Measurements from ENCODE around the gene ANKRD10.

ANKRD10 gene

GRCh38 chr13:110914331-110915056 lies 375 bp downstream of the ANKRD10 start:
- DNase-seq: peak; percentile 34 to 43

DNA sequence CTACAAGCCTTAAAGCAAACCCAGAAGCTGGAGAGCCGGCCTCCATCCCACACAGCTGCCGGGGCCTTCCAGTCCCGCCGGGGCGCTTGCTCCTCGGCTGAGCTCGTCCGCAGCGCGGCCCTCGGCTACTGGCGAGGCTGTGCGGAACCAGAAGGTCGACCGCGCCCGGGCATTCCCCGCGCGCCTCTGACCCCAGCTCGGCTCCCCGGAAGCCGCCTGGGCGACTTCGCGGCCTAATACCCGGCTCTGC lies 863 bp downstream of the ANKRD10 start:
- DNase-seq: no peak

DNA sequence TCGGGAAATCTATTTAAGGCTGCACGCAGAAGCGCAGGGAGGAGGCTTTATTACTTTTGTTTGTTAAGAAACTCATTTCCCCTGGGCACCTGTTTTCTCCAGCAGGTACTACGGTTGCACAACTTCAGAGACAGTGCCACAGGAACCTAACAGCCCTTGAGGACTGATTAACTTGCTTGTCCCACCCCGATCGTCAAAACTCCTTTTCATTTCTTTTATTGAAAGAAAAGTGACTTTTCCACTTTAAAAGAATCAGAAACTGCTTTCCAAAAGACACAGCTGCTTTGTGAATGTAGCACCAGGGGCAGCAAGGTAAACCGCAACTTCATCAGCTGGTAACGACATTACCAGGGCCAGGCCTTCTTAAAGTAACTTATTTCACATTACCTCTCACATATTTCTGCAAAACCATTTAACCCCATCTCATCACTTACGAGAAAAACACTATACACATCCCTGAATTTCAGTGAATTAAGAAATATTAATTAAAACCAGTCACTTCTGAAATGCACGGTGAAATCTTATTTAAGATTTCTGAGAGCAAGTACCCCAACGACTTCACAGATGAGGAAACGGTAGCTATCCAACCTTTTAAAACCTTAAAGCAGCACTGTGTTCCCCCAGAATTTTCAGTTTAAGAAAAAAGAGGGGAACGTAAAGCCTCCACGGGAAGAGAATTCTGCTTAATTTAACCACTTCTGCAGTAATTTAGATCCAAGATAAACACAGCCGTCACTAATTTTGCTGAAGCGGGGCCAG lies 1.4 kb downstream of the ANKRD10 start:
- DNase-seq: no peak

- no peak for DNase-seq
These were observed 2.2 kb downstream of the ANKRD10 start for GRCh38 chr13:110912651-110913051.

DNA sequence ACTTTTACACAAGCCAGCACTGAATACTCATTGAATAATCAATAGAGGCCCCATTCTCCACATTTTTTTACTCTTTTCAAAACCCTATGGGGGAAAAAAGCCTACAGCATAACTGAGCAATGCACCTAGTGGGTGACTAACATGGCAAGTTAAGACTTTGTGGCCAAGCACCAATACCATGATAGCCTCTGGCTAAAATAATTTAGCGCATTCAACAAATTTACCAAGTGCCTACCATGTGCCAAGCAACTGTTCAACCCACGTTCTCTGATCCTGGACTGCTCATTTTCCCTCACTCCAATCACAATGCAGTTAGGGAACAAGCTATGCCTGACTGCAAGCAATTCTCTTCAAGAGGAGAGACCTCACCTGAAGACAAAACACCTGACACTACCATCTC lies 3.0 kb downstream of the ANKRD10 start:
- no peak for DNase-seq

GRCh38 chr13:110910013-110910890 lies 4.6 kb downstream of the ANKRD10 start:
- no peak for DNase-seq

DNA sequence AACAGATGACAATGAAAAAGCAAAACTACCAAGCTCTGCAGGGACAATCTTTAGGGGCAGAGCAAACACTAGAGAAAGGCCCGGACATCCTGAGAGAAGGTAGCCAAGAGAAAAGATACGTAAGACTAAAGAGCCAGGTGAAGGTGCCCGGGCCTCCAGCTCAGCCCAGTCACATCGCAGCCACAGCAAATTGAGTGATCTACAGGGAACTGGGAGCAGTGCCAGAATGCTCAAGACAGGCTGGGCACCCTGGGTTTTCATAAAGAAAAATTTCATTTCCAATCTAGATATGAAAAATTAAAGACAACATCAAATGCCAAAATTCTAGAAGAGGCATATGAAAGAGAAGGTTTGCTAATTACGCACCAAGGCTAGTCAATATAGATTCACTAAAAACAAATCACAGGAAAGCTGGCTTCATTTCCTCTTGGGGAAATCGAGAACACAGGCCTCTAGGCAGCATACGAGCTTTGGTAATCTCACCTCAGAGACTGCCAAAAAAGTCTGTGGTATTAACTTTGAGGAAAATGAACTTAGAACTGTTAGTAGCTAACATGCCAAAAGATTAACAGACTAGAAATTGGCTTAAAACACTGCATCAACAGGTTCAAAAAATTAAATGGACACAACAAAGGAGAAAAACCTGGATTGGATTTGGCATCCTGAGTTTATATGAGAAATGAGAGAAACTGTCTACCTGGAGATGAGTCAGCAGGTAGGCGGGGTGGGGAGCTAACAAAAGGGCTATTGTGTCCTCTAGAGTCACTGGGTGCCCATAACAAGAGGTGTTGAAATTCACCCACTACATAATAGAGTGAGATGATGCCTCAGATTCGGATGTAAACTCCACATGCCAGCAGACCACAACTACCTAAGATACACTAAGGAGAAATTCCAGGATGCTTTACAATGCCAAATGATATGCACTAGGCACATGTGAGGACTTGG lies 6.6 kb downstream of the ANKRD10 start:
- no peak for DNase-seq

DNA sequence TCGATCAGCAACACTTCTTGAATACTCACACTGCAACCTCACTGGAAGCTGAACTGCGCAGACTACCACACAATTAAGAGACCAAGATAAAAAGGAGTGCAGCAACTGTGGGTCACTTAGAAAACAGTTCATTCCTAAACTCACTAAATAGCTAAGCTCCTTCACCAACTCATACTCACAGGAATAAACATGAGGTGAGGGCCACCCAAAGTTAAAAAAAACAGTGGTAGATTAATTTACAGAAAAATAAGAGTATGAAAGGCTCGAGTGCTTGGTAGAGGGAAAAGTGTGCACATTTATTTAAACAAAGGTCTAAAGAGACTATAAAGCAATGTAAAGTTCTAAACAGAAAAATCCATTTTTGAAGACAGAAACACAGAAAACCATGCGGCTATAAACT lies 7.6 kb downstream of the ANKRD10 start:
- no peak for DNase-seq

DNA sequence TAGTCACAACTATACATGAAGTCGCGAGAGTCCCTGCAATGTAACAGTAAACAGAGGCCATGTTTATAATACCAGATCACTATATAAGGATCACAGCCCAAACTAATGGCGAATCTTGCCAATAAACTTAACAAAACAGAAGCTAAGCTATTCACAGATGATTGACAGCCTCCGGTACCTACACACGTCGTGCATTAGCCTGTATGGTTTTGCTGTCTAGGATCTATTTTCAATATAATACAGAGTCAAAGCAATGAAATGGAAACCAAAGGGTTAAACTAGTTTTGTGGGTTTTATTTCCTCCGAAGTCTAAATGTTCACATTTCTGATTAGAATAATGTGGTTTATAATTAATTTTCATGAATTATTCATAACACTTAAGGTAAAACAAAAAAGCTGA lies 10.1 kb downstream of the ANKRD10 start:
- DNase-seq: no peak

- DNase-seq: no peak
These were observed 12.5 kb downstream of the ANKRD10 start for GRCh38 chr13:110902370-110902769.

GRCh38 chr13:110897521-110897920 lies 17.3 kb downstream of the ANKRD10 start:
- DNase-seq: no peak

DNA sequence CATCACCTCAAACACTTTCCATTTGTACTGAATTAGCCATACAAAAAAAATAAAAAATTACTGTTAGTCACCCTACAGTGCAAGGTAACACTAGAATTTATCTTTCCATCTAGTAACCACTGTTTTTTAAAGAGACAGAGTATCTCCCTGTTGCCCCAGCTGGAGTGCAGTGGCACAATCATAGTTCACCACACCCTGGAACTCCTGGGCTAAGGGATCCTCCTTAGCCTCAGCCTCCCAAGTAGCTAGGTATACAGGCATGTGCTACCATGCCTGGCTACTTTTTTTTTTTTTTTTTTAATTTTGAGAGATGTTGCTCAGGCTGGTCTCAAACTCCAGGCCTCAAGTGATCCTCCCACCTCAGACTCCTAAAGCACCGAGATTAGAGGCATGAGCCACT lies 17.9 kb downstream of the ANKRD10 start:
- no peak for DNase-seq

- DNase-seq: no peak
These were observed 20.8 kb downstream of the ANKRD10 start for GRCh38 chr13:110894086-110894485.

- DNase-seq: no peak
These were observed 21.3 kb downstream of the ANKRD10 start for GRCh38 chr13:110893571-110893970.

GRCh38 chr13:110890279-110891165 lies 24.3 kb downstream of the ANKRD10 start:
- no peak for DNase-seq

DNA sequence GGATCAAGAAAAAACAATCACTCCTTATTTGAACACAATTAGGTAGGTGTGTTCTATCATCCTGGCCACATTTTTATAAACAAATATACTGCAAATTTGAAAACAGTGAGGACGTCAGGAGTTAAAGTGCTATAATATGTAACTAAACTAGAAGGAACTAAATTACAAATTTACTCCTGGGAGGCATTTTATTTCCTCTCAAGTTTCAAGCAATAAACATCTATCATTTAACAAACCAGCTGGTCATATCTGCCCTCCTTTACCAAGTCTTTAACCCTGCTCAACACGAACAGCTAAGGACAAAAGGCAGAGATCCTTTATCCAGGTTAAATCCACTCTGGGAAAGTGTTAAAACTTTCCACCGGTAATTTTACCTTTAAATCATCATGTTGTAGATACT lies 26.5 kb downstream of the ANKRD10 start:
- DNase-seq: no peak

GRCh38 chr13:110887597-110888333 lies 27.1 kb downstream of the ANKRD10 start:
- no peak for DNase-seq

GRCh38 chr13:110886870-110887596 lies 27.8 kb downstream of the ANKRD10 start:
- no peak for DNase-seq

DNA sequence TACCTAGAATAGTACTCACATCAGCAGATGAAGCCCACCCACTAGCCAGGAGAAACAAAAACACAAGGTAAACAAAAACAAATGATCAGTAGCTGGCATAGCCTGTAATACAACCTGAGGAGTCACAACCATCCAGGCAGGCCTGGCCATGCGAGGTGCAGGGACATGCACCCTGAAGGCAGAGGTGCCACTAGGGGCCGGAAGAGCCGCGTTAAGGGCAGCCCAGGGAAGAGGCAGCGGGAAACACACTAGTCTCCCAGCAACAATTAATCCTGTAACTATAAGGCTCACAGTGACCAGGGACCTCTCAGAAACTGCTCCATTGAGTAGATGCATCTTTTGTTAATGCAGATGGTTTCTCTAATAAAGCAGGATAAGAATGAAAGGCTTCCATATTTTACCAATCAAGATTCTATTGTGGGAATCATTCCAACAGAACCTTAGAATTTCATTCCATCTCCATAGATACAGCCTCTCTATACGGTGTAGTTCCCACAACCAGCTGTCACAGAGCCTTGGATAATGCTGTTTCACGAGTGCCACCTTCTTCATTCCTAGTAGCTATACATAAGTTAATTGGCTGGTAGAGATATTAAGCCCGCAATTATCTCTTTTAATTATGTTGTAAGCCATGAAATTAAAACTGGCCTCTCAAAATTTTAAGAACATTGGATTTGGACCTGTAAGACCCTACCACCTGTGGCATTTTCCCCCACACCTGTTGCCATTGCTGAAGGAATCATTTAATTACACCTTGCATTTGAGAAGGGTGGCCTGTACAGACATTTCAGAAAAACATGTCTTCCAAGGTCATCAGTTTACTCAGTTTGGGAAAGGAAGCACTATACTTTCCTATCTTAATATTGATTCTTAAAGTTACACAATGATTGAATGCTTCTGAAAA lies 28.7 kb downstream of the ANKRD10 start:
- DNase-seq: no peak

Data from NCI-H446 (cell line).